Head of caudate nucleus (tissue), 42 donors: ENCODE data around the gene RNLS.

Source experiments
- DNase-seq, 42 donors: peaks; one replicate each; pipeline versions ENCODE4 v3.0.0 to v3.0.0-alpha.2; 2020 to 2021; ENCODE audit warnings: mixed read lengths in 7 of 42
- intact Hi-C: fragments of 100-400 bp; cut with DNase I; formaldehyde crosslinking; loops from one replicate; pipeline ENCODE4 v1.15.0; 2022

RNLS gene

GRCh38 chr10:88527245-88527644, 55.9 kb downstream of the RNLS start:
- intact Hi-C loops: no loop called here
- no peak for DNase-seq

DNA sequence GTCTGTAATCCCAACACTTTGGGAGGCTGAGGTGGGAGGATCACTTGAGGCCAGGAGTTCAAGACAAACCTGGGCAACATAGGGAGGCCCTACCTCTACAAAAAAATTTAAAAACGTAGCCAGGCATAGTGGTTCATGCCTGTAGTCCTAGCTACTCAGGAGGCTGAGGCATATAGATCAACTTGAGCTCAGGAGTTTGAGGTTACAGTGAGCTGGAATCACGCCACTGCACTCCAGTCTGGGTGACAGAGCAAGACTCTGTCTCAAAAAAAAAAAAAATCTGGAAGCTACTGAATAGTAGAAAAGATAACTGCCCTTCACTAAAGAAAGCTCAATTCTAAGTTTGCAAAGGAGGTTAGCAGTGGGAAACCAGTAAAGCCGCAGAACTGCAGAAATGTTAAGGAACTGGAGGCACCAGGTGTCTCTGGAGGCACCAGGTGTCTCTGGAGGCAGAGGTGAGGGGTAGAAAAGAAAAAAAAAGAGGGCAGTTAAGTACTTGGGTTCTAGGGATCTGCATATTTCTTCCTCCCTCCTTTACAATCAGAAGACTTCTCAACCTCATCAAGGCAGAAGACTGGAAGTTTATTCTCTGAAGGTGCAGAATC, 56.5 kb downstream of the RNLS start:
- intact Hi-C loops: no loop called here
- no peak for DNase-seq

GRCh38 chr10:88525371-88526069, 57.6 kb downstream of the RNLS start:
- DNase-seq: no peak

DNA sequence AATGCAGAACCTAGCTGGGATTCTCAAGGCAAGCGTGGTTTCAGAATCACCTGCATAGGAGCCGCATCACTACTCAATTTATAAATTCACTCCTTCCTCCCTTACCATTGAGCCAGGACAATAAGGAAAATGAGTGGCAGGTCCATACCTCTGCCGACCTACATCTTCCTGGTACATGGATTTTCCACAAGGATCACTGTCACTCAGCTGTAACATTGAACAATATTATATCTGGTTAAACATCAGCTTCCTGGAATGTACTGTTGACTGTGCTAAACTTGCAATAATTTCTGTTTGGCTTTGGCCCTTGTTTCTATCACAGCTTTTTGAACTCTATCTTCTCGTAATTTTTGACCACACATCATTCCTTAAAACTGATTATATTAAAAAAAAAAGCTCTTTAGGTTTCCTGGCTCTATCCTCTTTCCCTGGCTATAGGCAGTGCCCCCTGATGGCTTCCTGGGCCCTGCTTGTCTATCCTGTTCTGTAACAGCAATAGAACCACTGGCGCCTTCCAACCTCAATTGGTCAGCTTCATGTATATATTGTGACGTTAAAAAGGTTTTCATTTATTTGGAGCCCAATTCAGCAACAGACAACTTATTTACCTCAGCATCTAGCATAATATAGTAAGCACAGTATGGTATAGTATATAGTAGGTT, 59.2 kb downstream of the RNLS start:
- intact Hi-C loops: no loop called here
- DNase-seq: no peak

More at GRCh38 chr10:88525371-88526069, 57.6 kb downstream of the RNLS start:
- intact Hi-C loops: no loop called here

GRCh38 chr10:88522715-88523114, 60.4 kb downstream of the RNLS start:
- DNase-seq: no peak
- intact Hi-C loops: no loop called here

DNA sequence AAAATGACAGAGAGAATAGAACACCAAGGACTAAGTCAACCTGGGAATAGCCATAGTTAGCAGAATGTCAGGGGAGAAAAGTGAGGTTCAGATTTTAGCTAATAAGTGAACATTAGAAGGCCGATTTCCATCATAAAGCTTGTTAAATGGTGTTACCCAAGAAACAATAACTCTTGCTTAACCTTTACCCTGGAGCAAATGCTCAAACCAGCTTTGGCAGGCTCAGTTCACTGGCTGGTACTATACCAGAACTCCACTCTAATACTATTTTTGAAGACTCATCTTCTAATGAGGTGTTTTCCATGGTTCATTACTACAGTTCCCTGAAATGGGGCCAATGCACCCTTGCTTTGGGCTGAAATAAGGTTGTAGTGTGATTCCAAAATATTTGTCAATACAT, 61.3 kb downstream of the RNLS start:
- intact Hi-C loops: no loop called here
- no peak for DNase-seq

GRCh38 chr10:88515235-88515634, 67.9 kb downstream of the RNLS start:
- intact Hi-C loops: no loop called here
- no peak for DNase-seq

DNA sequence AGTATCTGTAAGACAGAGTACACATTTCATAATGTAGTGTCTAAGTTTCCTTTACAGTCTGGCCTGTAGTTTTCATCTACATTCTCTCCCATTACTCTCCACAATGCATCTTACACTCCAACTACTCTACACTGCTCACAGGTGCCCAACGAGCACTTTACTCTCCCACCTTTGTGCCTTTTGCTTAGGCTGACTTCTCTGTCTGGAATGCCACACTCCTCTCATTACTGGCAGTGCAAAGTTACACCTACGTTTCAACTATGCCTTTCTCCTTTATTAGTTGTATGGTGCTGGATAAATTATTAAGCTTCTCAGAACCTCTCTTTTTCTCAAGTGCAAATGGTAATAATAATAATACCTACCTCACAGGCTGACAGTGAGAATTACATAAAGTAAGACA, 70.5 kb downstream of the RNLS start:
- intact Hi-C loops: no loop called here
- no peak for DNase-seq

DNA sequence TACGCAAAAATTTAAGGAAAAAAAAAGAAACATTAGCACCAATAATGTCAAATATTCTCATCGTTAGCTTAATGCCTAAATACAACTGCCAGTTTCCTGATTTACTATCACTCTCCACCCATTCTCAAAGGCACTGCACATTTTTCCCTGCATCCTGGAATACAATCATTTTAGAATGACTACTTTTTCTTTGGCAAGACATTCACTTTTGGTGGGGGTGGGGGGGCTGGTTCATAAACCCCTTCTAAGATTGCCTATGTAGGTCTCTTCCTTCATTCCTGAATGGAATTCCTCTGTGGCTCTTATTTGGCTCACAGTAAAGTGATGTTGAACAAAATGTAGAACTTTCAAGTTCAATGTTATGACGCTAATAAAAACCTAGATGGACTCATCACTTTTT, 74.3 kb downstream of the RNLS start:
- DNase-seq: no peak

DNA sequence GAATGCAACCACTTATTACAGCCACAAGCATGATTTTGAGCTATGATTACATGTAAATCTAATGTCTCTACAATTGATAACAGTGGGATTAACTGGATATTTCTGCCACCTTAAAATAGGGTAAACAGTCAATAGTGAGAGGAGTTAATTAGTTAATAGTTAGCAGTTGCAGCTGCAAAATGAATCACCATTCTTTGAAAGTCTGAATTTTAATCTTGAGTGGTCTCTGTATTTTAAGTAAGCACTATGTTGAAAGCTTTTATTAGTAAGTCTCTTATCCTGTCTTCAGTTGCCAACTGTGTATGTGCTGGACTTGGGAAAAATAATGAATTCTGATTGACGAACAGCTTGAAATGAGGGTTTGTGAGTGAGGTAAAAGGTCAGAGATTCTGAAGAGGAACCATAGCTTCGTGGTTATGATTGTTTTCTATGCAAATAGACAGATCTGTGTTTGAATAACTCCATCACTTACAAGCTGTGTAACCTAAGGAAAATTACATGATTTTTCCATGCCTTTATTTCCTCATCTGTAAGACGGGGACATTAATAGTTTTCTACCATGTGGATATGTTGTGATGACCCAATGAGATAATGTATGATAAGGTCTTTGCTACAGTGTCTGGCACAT, 75.2 kb downstream of the RNLS start:
- DNase-seq: no peak
- intact Hi-C loops: no loop called here

More for the DNA sequence above, 74.3 kb downstream of the RNLS start:
- intact Hi-C loops: no loop called here

GRCh38 chr10:88507404-88507803, 75.7 kb downstream of the RNLS start:
- intact Hi-C loops: no loop called here

GRCh38 chr10:88505680-88506215, 77.4 kb downstream of the RNLS start:
- DNase-seq: no peak
- intact Hi-C loops: no loop called here

More at GRCh38 chr10:88507404-88507803, 75.7 kb downstream of the RNLS start:
- DNase-seq: no peak

GRCh38 chr10:88505265-88505664, 77.9 kb downstream of the RNLS start:
- DNase-seq: no peak
- intact Hi-C loops: no loop called here

GRCh38 chr10:88500656-88501055, 82.5 kb downstream of the RNLS start:
- DNase-seq: no peak
- intact Hi-C loops: no loop called here

DNA sequence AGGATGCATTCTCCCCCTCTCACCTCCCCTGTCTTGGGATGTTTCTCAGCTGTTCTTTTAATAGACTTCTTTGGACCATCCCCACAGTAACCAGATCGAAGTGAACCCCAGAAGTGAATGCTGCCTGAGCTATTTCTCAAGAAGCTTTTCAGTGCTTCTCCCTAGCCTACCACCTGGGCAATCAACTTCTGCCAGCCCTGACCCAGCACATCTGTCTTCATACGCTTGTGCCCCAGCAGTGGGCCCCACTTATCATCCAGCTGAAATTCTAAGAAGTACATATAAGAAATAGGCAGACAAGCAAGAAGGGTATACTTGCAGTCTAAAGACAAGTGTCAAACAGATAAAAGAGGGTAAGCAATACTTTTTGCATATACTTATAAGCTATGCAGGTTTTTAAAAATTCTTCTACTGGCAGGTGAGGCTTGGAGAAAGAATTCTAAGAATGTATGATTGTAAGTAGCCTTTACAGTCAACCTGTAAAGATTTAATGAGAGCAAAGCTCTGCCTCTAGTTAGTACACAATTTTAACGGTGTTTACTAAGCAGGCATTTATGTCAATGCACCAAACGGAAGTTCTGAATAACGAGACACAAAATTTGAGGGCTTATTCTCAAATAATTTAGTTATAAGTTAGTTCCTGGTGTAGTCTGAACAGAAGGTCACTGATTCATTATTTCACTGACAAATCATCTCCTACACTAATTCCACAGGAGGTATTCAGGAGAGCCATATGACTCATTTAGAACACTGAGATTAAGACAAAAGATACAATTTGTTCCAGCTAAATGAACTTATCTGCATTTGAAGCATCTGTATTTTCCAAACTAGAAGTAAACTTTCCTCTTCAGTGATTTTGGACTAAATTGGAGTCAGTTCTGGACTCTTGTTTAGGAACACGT, 83.3 kb downstream of the RNLS start:
- intact Hi-C loops: no loop called here
- DNase-seq: no peak

DNA sequence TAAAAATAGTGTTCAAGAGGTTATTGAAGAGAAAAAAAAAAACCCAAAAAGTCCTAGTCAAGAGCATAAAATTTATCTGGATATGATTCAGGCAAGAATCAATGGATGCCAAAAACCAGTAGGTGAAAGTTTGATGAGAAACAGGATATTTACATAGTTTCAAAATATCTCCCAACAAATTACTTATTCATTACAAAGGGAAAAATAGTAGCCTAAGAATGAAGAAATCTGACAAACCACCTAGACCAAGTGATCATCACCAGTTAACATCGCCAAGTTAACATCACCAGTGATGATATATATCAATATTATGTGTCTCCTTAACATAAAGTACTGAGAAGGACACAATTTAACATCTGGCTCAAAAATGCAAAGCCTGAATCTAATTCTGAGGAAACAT, 85.2 kb downstream of the RNLS start:
- DNase-seq: no peak
- intact Hi-C loops: no loop called here

- no peak for DNase-seq
- intact Hi-C loops: no loop called here
Measured at GRCh38 chr10:88494537-88494936, 88.6 kb downstream of the RNLS start.

DNA sequence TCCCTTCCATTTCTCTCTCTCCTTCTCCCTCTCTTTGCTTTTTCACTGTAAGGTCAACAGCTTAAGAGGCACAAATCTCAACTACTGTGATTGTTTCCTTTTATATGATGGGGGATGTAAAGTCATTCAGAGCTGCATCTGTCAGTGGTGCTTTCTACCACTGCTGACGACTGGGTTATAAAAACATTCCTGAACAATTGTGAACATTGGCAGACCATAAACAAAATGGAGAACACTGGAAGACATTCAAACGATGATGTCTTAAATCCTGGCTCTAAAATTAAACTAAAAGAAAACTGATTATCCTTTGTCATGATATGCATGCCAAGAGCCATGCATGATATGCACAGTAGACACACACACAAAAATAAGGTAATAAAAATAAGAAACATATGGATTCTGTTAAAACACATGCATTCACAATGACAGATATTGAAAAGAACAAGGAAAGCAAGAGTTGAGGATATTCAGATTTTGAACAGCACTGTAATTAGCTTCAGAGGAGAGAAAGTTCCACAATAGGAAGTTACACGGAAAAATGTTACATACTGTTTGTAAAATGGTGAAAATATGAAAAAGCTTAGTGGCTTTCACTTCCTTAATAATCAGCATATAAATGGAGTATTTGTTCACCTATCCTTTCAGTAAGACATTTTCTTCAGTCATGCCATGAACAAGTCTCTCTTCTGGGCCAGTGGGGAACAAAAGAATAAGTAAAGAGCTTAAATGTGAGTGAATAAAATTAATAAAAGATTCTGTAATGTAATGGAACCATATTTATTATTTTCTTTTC, 89.2 kb downstream of the RNLS start:
- no peak for DNase-seq
- intact Hi-C loops: no loop called here
